ENCODE measurements around the gene MACROD2.

- TF ChIP-seq CTCF (IDR thresholded peaks at IDR 0.05) (no peak), POLR2A (IDR thresholded peaks at IDR 0.05) (no peak)
These were observed 692.0 kb downstream of the MACROD2 start for GRCh38 chr20:14687313-14687712.
